Left hindlimb (tissue), 1 donor: ENCODE data around the gene SLC10A1.

Source experiments
- DNase-seq: peaks from one replicate; pipeline ENCODE4 v3.0.0-alpha.2; 2018

The SLC10A1 gene

DNA sequence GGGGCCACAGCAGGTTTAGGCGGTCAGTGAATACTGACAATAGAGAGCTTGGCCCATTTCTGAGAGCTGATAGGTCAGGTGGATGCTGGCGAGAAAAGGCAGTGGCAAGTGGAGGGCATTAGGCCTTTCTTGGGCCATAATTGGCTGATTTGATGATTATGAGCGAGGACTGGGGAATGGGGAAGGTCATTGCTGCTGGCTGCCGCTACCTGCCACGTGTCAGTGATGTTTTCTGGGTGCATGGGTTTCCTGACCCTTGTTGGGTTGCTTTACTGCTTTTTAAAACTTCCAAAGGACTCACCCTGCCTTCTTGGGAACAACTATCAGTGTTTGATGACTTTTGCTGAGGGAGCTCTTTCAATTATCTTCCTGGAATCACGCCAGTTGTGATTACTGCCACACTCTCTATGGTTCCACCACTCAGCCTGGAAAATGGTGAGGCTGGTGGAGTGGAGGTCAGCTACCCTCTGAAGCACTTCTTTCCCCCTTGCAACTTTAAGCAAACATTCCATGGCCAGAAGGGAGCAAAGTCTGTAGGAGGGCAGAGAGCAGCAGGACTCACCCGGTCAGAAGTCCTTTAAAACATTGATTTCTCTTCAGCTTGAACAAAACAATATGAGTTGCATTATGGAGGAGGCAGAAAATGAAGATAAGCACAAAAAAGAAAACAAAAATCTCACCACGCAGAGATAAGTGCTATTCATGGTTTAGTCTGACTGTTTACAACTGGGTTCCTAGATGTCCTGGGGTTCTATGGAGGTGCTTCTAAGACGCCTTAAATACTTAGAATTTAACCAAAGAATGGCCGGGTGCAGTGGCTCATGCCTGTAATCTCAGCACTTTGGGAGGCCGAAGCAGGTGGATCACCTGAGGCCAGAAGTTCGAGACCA lies 12.1 kb upstream of the SLC10A1 start:
- no peak for DNase-seq

DNA sequence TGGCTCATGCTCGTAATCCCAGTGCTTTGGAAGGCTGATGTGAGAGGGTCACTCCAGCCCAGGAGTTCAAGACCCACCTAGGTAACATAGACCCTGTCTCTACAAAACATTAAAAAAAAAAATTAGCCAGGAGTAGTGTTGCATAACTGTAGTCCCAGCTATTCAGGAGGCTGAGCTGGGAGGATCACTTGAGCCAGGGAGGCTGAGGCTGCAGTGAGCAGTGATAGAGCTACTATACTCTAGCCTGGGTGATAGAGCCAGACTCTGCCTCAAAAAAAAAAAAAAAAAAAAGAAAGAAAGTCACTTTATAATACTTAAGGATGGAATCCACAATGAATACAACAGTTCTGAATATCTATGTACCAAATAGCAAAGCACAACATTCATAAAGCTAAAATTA lies 10.2 kb upstream of the SLC10A1 start:
- no peak for DNase-seq

DNA sequence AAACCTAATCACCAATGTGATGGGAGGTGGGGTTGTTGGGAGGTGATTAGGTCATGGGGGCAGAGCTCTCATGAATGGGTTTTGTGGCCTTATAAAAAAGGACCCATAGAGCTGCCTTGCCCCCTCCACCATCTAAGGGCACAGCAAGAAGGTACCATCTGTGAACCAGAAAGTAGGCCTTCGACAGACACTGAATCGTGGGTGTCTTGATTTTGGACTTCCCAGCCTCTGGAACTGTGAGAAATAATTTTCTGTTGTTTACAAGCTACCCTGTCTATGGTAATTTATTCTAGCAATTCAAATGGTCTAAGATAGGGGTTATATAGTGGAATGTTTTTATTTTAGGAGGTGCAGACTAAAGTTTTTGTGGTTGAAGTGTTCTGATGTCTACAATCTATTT lies 7.9 kb upstream of the SLC10A1 start:
- no peak for DNase-seq

DNA sequence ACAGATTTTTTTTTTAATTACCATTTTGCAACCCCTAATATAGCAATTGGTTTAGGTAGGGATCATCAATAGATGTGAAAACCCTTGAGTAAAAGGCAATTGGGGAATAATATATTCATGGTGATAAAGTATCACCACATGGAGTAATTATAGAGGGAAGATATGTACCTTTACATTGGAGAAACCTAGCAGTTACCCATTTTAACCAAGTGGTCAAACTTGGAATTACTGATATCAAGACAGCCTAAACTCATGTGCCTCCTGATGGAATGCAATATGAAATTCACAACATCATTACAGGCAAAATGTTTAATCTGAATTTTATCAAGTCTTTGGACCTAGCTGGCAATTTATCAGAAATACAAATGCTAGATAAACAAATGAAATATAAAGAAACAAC lies 6.7 kb upstream of the SLC10A1 start:
- no peak for DNase-seq

DNA sequence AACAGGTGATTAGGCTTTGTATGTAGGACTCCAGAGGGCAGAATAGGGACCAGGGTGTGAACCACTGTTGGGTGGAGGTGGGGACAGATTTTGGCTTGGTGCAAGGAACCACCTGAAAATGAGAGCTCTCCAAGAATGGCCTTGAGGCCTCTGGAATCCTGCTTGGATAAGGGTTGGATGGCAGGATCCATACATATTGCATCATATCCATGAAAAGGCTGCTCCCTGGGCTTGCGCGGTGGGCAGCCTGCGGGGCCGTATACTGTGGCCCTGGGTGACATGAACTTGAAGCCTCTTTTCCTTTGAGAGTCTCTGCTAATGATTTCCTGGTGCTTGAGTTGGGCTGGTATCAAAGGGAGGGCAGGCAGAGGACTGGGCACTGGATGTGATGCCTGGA lies 1.3 kb upstream of the SLC10A1 start:
- no peak for DNase-seq

DNA sequence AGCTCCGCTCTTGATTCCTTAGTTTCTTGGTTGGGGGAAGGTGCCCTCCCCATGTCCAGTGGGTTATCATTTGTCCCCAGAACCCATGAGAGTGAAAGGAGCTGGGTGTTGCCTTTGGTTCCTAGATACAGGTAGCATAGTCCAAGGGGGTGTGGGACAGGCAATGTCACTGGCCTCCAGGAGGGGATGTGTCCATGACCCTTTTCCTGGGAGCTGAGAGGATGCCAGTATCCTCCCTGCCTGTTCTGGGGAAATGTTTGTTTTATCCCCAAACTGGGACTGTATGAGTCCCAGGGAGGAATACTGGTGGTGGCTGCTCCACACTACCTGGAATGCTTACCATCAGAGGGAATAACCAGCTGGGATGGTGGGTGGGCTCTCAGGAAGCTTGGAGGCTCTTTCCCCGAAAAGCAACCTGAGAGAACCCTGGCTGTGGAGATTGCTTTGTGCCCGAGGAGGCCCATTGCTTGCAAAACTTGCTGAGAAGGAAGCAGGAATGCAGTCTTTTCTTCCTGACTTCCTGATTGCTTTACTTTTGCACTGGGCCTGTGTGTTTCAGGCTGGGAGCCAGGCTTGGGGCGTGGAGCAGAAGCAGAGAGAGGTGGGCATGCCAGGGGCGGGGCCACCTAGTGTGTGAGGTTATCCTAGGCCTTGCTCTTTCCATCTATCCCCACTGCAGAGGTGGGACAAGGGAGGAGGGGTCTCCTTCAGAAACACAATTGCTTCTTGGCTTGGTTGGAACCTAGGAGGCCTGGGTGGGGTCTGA lies 715 bp upstream of the SLC10A1 start:
- no peak for DNase-seq

DNA sequence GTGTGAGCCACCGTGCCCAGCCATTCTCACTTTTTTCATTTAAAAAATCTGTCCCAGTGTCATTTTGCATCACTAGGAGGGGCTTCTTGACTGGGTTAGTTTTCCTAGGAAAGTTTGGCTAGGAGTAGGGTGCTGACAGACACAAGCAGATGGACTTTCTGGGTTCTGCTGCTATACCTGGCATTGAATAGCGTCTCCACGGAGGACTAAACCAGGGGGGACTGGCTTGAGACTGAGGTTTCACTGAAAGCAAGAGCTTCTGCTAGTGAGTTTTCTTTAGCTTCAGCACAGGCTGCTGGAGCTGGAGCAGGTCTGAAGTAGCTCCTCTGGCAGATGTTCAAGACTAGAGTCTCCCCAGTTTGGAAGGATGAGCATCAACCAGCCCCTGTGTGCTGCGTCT lies 1.4 kb downstream of the SLC10A1 start:
- no peak for DNase-seq

DNA sequence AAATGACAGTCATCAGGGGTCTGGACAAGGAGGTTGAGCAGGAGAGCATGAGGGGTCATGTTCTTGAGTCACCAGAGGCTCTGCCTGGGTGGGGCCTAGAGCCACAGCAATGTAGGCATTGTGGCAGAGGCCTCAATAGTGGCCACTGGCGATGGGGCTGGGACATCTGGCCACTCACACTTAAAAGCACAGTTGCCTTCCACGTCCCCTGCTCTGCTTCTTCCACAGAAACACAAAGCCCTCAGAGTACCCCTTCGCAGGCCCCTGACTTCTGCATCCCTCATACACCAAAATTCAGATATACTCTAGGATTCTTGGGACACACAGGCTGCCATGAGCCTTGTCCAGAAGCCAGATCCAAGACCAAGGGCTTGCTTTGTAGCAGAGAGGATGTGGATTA lies 2.2 kb downstream of the SLC10A1 start:
- no peak for DNase-seq

DNA sequence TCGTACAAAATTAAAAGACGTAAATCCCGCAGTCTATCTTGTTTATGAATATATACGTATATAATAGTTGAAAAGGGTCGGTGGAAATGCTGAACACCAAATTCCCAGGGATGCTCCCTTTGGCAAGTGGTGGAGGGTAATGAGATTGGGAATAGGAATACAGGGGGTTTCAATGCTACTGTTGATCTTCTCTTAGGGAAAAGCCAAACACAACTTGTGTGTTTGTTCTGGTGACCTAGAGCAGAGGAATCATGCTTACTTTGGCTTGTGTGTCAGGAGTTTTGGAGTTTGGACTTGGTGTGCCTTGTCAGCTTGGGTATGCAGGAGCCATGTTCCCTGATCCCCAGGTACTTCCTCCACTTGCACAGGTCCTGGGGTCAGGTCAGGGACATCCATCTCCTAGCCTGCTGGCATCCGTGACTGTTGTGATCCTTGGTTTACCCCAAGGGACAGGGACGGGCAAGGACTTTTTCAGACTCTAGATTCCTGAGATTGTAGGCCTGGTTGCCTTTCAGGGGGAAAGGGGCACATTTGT lies 4.1 kb downstream of the SLC10A1 start:
- no peak for DNase-seq

DNA sequence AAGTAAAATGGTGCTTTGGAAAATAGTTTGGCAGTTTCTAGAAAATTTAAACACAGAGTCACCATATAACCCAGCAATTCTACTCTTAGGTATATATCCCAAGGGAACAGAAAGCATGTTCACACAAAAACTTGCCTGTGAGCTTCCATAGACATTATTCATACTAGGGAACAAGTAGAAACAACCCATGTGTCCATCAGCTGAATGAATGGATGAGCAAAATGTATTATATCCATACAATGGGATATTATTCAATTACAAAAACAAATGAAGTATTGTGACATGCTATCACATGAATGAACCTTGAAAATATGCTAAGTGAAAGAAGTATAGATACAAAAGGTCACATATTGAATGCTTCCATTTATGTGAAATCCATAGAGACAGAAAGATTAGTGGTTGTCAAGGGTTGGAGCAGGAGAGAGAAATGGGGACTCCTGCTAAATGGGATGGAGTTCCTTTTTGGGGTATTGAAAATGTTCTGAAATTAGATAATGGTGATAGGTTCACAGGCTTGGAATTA lies 7.9 kb downstream of the SLC10A1 start:
- no peak for DNase-seq

DNA sequence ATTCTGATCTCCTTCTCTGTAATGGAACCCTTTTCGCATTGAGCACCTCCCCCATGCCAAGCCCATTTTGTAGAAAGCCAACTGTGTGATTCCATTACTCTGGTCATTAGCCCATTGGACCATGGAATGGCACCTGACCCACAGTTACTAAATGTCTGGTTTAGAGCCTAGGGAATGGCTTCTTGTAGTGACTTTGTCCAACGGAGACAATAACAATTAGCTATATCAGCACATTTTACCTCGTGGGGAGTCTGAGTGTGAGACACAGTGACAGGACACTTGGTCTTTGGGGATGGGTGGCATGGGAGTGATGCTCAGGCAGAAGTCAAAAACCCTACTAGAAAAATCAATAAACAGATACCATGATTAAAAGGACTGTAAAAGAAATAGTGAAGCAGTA lies 10.4 kb downstream of the SLC10A1 start:
- no peak for DNase-seq

DNA sequence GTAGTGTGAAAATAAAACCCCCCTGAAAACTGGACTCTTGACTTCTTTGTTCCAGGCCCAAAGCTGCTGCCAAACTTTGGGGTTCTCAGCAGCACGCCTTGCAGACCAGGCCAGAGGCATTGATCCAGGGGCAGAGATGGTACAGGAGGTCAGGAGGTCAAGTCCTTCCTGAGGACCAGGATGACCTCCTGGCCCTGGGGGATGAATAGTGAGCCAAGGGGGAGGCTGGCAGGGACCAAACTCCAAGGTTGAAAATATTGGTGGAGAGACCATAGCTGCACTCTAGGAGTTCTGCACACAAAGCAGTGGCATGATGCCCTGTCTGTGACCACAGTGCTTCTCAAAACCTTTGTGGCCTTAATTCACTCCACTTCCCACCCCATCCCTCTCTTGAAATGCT lies 12.1 kb downstream of the SLC10A1 start:
- DNase-seq: no peak

DNA sequence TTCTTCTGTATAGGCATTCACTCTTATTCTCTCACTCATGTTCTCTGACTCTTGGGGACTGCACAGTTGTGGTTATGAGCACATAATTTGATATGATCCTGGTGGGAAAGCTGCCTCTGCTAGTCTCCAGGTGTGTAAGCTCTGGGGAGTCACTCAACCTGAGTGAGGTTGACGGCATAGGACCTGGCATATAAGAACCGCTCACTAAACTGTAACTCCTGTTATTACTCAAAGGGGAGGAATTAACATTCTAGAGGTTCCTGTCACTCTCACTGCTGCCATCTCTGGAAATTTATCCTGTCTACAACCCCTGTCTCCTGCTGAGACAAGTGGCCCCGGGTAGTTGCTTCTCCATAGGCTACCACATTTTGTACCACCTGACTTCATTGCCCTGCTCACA lies 16.1 kb downstream of the SLC10A1 start:
- DNase-seq: no peak

DNA sequence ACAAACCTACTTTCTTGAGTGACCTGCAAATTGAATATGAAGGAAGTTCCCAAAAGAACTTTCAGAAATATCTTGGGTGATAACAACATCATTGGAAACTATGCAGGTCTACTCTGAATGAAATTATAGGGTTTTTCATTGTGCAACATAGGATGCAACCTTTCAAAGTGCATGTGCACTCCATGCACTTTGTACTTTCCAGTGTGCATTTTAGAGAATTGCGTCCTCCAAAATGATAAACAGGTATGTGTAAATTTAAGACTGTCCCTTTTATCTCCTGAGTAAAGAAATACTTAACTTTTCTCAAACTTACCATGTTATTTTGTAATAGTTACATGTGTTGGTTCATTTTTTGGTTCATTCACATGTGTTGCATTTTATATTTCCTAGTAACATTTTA lies 16.9 kb downstream of the SLC10A1 start:
- no peak for DNase-seq

DNA sequence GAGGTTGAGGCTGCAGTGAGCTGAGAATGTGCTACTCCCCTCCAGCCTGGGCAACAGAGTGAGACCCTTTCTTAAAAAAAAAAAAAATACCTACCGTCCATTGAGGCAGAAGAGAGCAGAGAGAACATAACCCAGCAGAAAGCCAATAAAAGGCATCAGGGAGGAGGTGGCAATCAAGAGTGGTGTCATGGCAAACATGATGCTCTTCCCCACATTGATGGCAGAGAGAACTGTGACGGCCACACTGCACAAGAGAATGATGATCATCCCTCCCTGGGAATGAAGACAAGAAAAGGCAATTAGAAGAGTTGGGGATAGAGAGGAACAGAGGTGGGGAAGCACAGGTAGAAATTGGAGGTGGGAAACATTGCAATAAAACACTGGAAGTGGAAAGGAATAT lies 18.0 kb downstream of the SLC10A1 start:
- DNase-seq: no peak

DNA sequence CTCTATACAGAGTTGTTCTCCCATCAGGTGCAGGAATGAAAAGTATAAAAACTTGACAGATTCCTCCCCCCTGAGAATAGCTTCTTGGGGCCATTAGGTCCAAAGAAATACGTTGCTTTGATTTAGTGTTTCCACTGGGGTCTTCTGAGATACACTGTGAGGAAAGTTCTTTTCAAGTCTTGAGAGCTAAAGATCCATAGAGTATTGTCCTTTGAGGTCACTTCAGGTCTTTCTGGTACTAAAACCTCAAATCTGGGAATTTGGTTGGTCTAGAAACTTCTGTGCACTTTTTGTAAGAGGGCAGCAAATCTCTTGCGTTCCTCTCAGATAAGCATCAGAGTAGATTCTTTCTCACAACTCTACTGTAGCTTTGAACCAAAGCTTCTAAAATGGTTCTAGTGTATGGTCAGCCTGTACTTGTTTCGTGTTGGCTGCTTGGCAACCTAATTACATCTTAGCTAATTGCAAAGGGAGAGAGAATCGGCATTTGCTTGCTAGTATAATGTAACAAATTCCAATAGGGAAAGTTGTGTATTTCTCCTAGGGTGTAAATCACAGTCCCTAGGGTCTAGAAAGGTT lies 20.1 kb downstream of the SLC10A1 start:
- DNase-seq: no peak

DNA sequence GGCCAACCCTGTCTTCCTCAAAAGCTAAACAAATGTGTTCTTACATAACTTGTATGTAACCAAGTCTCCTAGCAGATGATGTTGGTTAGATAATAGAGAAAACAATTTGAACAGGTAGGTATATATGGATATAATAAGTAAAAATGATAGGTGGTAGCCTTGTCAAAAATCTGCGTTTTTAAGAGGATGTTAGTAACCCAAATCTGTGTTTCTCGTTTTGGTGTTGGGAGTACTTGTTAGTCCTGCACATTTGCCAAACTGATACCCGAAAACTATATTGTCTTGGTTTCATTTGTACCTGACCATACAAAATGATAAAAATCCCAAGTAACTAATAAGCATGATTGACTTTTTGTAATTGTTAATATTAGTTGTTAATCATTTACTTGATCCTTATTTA lies 22.0 kb downstream of the SLC10A1 start:
- DNase-seq: no peak

DNA sequence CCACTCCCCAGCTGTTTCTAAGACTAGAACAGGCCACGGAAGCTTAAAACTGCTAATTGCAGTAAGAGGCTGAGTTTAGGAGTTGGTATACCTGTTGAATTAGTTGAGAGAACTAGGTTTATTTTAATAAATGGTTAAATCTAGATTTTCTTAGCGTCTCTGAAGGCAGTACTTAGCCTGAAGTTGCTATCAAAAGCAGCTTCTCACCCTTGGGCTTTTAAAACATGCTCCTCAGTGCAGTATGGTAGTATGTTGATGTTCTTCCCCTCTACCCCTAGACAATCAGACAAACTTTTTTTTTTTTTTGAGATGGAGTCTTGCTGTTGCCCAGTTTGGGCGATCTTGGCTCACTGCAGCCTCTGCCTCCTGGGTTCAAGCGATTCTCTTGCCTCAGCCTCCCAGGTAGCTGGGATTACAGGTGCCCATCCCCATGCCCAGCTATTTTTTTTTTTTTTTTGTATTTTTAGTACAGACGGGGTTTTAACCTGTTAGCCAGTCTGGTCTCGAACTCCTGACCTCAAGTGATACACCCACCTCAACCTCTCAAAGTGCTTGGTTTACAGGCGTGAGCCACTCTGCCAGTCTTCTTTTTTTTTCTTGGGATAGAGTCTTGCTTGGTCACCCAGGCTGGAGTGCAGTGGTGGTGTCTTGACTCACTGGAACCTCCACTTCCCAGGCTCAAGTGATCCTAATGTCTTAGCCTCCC lies 23.3 kb downstream of the SLC10A1 start:
- DNase-seq: no peak

DNA sequence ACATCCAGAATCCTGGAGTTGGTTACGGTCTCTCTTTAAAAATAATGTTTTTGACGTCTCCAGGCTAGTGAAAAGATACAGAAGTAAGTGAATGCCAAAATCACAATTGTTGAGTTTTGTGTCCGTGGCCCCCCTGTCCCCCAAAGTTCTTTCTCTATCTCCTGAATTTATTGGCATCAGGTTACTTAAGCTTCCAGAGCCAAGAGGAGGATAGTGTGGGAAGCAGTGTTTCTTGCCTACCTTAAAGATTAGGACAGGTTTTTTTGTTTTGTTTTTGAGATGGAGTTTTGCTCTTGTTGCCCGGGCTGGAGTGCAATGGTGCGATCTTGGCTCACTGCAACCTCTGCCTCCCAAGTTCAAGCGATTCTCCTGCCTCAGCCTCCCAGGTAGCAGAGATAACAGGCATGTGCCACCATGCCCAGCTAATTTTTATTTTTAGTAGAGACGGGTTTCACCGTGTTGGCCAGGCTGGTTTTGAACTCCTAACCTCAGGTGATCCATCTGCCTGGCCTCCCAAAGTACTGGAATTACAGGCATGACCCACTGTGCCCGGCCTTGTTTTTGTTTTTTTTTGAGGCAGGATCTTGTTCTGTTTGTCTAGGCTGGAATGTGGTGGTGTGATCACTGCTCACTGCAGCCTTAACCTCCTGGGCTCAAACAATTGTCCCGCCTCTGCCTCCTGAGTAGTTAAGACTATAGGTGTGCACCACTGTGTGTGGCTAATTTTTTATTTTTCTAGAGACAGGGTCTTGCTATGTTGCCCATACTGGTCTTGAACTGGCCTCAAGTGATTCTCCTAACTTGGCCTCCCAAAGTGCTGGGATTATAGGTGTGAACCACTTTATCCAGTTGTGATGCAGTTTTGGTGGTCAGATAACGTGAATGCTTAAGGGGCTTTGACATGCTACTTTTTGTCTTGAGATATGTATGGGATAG lies 24.7 kb downstream of the SLC10A1 start:
- DNase-seq: no peak

DNA sequence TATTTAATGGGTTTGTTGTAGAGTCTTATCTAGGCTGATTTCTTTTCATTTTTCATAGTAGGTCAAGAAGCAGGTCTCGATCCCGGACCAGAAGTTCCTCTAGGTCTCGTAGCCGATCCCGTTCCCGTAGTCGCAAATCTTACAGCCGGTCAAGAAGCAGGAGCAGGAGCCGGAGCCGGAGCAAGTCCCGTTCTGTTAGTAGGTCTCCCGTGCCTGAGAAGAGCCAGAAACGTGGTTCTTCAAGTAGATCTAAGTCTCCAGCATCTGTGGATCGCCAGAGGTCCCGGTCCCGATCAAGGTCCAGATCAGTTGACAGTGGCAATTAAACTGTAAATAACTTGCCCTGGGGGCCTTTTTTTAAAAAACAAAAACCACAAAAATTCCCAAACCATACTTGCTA lies 25.9 kb downstream of the SLC10A1 start:
- no peak for DNase-seq

DNA sequence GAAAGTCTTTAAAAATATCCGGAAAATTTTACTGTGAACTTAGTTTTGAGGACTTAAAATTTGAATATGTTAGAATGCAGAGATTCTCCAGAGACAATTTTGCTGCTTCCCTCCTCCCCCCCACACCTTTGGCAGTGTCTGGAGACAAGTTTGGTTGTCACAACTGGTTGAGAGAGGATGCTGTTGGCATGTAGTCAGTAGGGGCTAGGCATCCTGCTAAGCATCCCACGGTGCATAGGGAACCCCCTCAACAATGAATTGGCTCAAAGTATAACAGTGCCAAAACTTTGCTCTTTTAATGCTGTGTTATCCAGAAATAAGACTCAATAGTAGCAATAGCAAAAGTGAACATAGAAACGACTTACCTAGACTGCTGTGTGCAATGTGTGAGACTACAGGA lies 26.5 kb downstream of the SLC10A1 start:
- DNase-seq: no peak

DNA sequence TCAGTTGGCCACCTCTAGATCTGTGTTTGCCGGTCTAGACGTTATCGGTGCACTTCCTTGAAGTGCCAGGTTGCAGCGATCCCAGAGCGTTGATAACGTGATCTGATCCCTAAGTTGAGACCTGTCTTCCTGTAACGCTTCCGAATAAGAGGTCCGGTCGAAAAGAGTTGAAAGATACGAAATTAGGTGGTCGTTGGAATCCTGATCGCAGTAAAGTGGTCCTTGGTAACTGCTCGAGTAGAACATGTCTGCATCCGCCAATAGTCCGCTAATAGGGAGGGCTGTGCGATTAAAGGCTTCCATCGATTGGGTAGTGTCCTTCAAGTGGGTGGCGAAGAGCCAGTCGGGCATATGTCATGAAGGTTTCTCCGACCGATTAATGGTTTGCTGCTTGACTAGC lies 27.4 kb downstream of the SLC10A1 start:
- DNase-seq: no peak
